Effector memory CD4-positive, alpha-beta T cell (primary cell): ENCODE measurements around the gene EGR1.

Experiments used
- DNase-seq, 3 donors: peaks; one replicate each; pipeline ENCODE4 v3.0.0-alpha.2; 2020
- H3K27ac ChIP-seq: 2 replicates; pipeline ENCODE4 v1.7.0; 2013; ENCODE audit warnings: mild to moderate bottlenecking, low read length, moderate library complexity; ENCODE audit not compliant: insufficient read depth, poor library complexity, severe bottlenecking
- H3K27me3 ChIP-seq: replicated peaks from 2 replicates; pipeline ENCODE4 v1.7.0; 2013; ENCODE audit warnings: mild to moderate bottlenecking, low read length; ENCODE audit not compliant: insufficient read depth, control insufficient read depth, poor library complexity, severe bottlenecking
- H3K36me3 ChIP-seq: 2 replicates; pipeline ENCODE4 v1.7.0; 2013; ENCODE audit warnings: mild to moderate bottlenecking, low read length, moderate library complexity; ENCODE audit not compliant: control insufficient read depth, insufficient read depth
- H3K4me1 ChIP-seq: 2 replicates; pipeline ENCODE4 v1.7.0; 2013; ENCODE audit warnings: low read length, mild to moderate bottlenecking; ENCODE audit not compliant: control insufficient read depth, insufficient read depth, poor library complexity, severe bottlenecking
- H3K4me3 ChIP-seq: 2 replicates; pipeline ENCODE4 v1.7.0; 2013; ENCODE audit warnings: low read length, low read depth, mild to moderate bottlenecking; ENCODE audit not compliant: insufficient read depth, poor library complexity, severe bottlenecking
- H3K9me3 ChIP-seq: 2 replicates; pipeline ENCODE4 v1.7.0; 2013; ENCODE audit warnings: mild to moderate bottlenecking, low read length, moderate library complexity; ENCODE audit not compliant: control insufficient read depth

Gene EGR1

GRCh38 chr5:138463419-138464007 lies 1.8 kb upstream of the EGR1 start:
- H3K36me3 ChIP-seq, result no peaks in the 10 kb centered on the region
- peaks cover 39% of the 10 kb centered on the region for H3K4me1 ChIP-seq
- peak overlapping the region; percentile 90 for H3K4me3 ChIP-seq
- no peaks in the 10 kb centered on the region for H3K27me3 ChIP-seq
- DNase-seq, result no peak
- peak overlapping the region; percentile 97 for H3K27ac ChIP-seq
- no peaks in the 10 kb centered on the region for H3K9me3 ChIP-seq

GRCh38 chr5:138464008-138464387 lies 1.3 kb upstream of the EGR1 start:
- Histone ChIP-seq H3K9me3 (no peaks in the 10 kb centered on the region), H3K27me3 (no peaks in the 10 kb centered on the region), H3K4me3 (peak overlapping the region; percentile 90), H3K36me3 (no peaks in the 10 kb centered on the region), H3K4me1 (peaks cover 34% of the 10 kb centered on the region), H3K27ac (peak overlapping the region; percentile 97)
- peak; percentile 84 to 86 (median 85) for DNase-seq

DNA sequence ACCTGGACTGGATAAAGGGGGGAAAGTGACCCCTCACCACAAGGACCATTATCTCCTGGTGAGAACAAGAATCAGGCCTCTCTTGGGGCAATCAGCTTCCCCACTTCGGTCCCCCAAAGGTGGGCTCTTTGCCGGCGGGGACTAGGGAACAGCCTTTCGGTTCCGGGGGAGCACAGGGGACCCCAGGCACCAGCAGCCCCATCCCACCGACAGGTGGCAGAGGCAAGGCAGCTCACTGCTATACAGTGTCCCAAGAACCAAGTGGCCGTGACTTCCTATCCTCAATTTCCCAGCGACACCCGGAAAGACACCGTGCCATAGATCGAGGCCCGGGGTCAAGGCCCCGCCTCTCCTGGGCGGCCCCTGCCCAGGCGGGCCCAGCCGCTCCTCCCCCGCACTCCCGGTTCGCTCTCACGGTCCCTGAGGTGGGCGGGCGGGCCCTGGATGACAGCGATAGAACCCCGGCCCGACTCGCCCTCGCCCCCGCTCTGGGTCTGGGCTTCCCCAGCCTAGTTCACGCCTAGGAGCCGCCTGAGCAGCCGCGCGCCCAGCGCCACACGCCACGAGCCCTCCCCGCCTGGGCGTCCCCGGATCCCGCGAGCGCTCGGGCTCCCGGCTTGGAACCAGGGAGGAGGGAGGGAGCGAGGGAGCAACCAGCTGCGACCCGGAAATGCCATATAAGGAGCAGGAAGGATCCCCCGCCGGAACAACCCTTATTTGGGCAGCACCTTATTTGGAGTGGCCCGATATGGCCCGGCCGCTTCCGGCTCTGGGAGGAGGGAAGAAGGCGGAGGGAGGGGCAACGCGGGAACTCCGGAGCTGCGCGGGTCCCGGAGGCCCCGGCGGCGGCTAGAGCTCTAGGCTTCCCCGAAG lies 655 bp upstream of the EGR1 start:
- H3K27ac ChIP-seq, result peak overlapping the region; percentile 97
- H3K9me3 ChIP-seq, result no peaks in the 10 kb centered on the region
- H3K27me3 ChIP-seq, result no peaks in the 10 kb centered on the region
- DNase-seq, result peak; percentile 95
- H3K4me3 ChIP-seq, result peak overlapping the region; percentile 90
- no peaks in the 10 kb centered on the region for H3K36me3 ChIP-seq
- peaks cover 28% of the 10 kb centered on the region for H3K4me1 ChIP-seq

GRCh38 chr5:138466125-138466899 lies 1.0 kb downstream of the EGR1 start:
- Histone ChIP-seq H3K4me3 (peak overlapping the region; percentile 90), H3K4me1 (peaks cover 22% of the 10 kb centered on the region), H3K9me3 (no peaks in the 10 kb centered on the region), H3K36me3 (no peaks in the 10 kb centered on the region), H3K27ac (peak overlapping the region; percentile 21), H3K27me3 (no peaks in the 10 kb centered on the region)
- peak in 1 of 3 donors; percentile 14 for DNase-seq

- no peaks in the 10 kb centered on the region for H3K36me3 ChIP-seq
- no peaks in the 10 kb centered on the region for H3K27me3 ChIP-seq
- H3K4me1 ChIP-seq, result peaks cover 22% of the 10 kb centered on the region
- peak in 2 of 3 donors; percentile 25 to 40 for DNase-seq
- H3K27ac ChIP-seq, result no peak overlapping the region
- H3K9me3 ChIP-seq, result no peaks in the 10 kb centered on the region
- peak overlapping the region; percentile 90 for H3K4me3 ChIP-seq
Measured at GRCh38 chr5:138466900-138467710, 1.8 kb downstream of the EGR1 start.

DNA sequence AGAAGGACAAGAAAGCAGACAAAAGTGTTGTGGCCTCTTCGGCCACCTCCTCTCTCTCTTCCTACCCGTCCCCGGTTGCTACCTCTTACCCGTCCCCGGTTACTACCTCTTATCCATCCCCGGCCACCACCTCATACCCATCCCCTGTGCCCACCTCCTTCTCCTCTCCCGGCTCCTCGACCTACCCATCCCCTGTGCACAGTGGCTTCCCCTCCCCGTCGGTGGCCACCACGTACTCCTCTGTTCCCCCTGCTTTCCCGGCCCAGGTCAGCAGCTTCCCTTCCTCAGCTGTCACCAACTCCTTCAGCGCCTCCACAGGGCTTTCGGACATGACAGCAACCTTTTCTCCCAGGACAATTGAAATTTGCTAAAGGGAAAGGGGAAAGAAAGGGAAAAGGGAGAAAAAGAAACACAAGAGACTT lies 2.4 kb downstream of the EGR1 start:
- Histone ChIP-seq H3K36me3 (no peaks in the 10 kb centered on the region), H3K4me3 (no peak overlapping the region), H3K27me3 (no peaks in the 10 kb centered on the region), H3K4me1 (peaks cover 22% of the 10 kb centered on the region), H3K9me3 (no peaks in the 10 kb centered on the region), H3K27ac (no peak overlapping the region)
- peak in 2 of 3 donors; percentile 16 to 24 for DNase-seq

DNA sequence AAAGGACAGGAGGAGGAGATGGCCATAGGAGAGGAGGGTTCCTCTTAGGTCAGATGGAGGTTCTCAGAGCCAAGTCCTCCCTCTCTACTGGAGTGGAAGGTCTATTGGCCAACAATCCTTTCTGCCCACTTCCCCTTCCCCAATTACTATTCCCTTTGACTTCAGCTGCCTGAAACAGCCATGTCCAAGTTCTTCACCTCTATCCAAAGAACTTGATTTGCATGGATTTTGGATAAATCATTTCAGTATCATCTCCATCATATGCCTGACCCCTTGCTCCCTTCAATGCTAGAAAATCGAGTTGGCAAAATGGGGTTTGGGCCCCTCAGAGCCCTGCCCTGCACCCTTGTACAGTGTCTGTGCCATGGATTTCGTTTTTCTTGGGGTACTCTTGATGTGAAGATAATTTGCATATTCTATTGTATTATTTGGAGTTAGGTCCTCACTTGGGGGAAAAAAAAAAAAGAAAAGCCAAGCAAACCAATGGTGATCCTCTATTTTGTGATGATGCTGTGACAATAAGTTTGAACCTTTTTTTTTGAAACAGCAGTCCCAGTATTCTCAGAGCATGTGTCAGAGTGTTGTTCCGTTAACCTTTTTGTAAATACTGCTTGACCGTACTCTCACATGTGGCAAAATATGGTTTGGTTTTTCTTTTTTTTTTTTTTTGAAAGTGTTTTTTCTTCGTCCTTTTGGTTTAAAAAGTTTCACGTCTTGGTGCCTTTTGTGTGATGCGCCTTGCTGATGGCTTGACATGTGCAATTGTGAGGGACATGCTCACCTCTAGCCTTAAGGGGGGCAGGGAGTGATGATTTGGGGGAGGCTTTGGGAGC lies 3.1 kb downstream of the EGR1 start:
- no peaks in the 10 kb centered on the region for H3K27me3 ChIP-seq
- peaks cover 21% of the 10 kb centered on the region for H3K4me1 ChIP-seq
- H3K9me3 ChIP-seq, result no peaks in the 10 kb centered on the region
- no peak overlapping the region for H3K4me3 ChIP-seq
- no peaks in the 10 kb centered on the region for H3K36me3 ChIP-seq
- DNase-seq, result no peak
- H3K27ac ChIP-seq, result no peak overlapping the region

GRCh38 chr5:138468966-138469539 lies 3.8 kb downstream of the EGR1 start:
- H3K27ac ChIP-seq, result no peak overlapping the region
- no peak for DNase-seq
- H3K4me1 ChIP-seq, result peaks cover 15% of the 10 kb centered on the region
- no peaks in the 10 kb centered on the region for H3K27me3 ChIP-seq
- H3K36me3 ChIP-seq, result no peaks in the 10 kb centered on the region
- H3K9me3 ChIP-seq, result no peaks in the 10 kb centered on the region
- H3K4me3 ChIP-seq, result no peak overlapping the region
